GM12801 (cell line): ENCODE results near the gene PLXDC2.

ENCODE experiments used
- CTCF ChIP-seq: IDR thresholded peaks from one replicate; pipeline ENCODE4 v1.5.1; 2011; ENCODE audit warnings: control low read depth; ENCODE audit not compliant: insufficient read length; ENCODE audit errors: extremely low read depth

Gene PLXDC2

GRCh38 chr10:20247891-20248708 is 431.9 kb downstream of the PLXDC2 start:
- TF ChIP-seq CTCF = no peak

GRCh38 chr10:20254078-20254477 is 437.8 kb downstream of the PLXDC2 start:
- no peak for TF ChIP-seq CTCF

GRCh38 chr10:20254497-20254896 is 438.3 kb downstream of the PLXDC2 start:
- no peak for TF ChIP-seq CTCF

GRCh38 chr10:20256969-20257368 is 440.7 kb downstream of the PLXDC2 start:
- no peak for TF ChIP-seq CTCF

- TF ChIP-seq CTCF = no peak
Observed at GRCh38 chr10:20257422-20257821, 441.2 kb downstream of the PLXDC2 start.

GRCh38 chr10:20265146-20265545 is 448.9 kb downstream of the PLXDC2 start:
- TF ChIP-seq CTCF = no peak

- TF ChIP-seq CTCF = no peak
Observed at GRCh38 chr10:20267734-20268133, 451.5 kb downstream of the PLXDC2 start.
